Liver (tissue), 9 donors: ENCODE data around the gene TGM4. TPM values are rescaled to one million over a fixed set of nuclear protein-coding genes. Genes with fewer than 3 reads are reported as not detected.

Experiments
- DNase-seq: peaks from one replicate; pipeline ENCODE4 v3.0.0-alpha.2; 2017; ENCODE audit warnings: low spot score
- H3K27ac ChIP-seq, 2 donors: one replicate each; pipeline ENCODE4 v1.7.0; 2013; ENCODE audit warnings: inconsistent platforms in 2 of 2, low read length in 2 of 2, control low read depth in 1 of 2, low read depth in 1 of 2, mild to moderate bottlenecking in 1 of 2
- H3K27me3 ChIP-seq, 4 donors: one replicate each; pipeline versions ENCODE4 v1.6.1 to v1.7.0; 2013; ENCODE audit warnings: low read length in 3 of 4, inconsistent platforms in 1 of 4, mild to moderate bottlenecking in 1 of 4, moderate library complexity in 1 of 4; ENCODE audit not compliant: control insufficient read depth in 4 of 4, insufficient read depth in 4 of 4
- H3K36me3 ChIP-seq, 4 donors: one replicate each; pipeline versions ENCODE4 v1.6.1 to v1.7.0; 2013; ENCODE audit warnings: low read length in 3 of 4, mild to moderate bottlenecking in 3 of 4, low read depth in 1 of 4, moderate library complexity in 1 of 4; ENCODE audit not compliant: control insufficient read depth in 4 of 4, insufficient read depth in 3 of 4
- H3K4me1 ChIP-seq, 4 donors: one replicate each; pipeline versions ENCODE4 v1.6.1 to v1.7.0; 2013; ENCODE audit warnings: low read length in 3 of 4, mild to moderate bottlenecking in 3 of 4, moderate library complexity in 1 of 4; ENCODE audit not compliant: control insufficient read depth in 4 of 4, insufficient read depth in 4 of 4
- H3K4me3 ChIP-seq, 3 donors: one replicate each; pipeline versions ENCODE4 v1.6.1 to v1.7.0; 2013; ENCODE audit warnings: low read length in 3 of 3, control low read depth in 1 of 3, low read depth in 1 of 3, mild to moderate bottlenecking in 1 of 3
- H3K9ac ChIP-seq, 2 donors: one replicate each; pipeline ENCODE4 v1.7.0; 2013; ENCODE audit warnings: low read length in 2 of 2, mild to moderate bottlenecking in 2 of 2, moderate library complexity in 2 of 2, control low read depth in 1 of 2, low read depth in 1 of 2
- H3K9me3 ChIP-seq, 4 donors: one replicate each; pipeline versions ENCODE4 v1.6.1 to v1.7.0; 2013; ENCODE audit warnings: low read length in 3 of 4; ENCODE audit not compliant: control insufficient read depth in 4 of 4
- ATF3 ChIP-seq: IDR thresholded peaks from 2 replicates; pipeline ENCODE4 v1.6.1; 2016; ENCODE audit warnings: antibody characterized with exemption
- EGR1 ChIP-seq, 2 donors: IDR thresholded peaks; 2 replicates each; pipeline ENCODE4 v1.6.1; 2016 to 2018; ENCODE audit warnings: antibody characterized with exemption in 2 of 2, low read depth in 2 of 2
- FOXA1 ChIP-seq: IDR thresholded peaks from 2 replicates; pipeline ENCODE4 v1.6.1; 2016; ENCODE audit warnings: antibody characterized with exemption
- FOXA2 ChIP-seq: IDR thresholded peaks from 2 replicates; pipeline ENCODE4 v1.6.1; 2016; ENCODE audit warnings: antibody characterized with exemption
- GABPA ChIP-seq, 2 donors: IDR thresholded peaks in 1 of 2; conservative IDR thresholded peaks in 1 of 2; 2 replicates each; pipeline ENCODE4 v1.6.1; 2016; ENCODE audit warnings: antibody characterized with exemption in 2 of 2, mild to moderate bottlenecking in 1 of 2, moderate library complexity in 1 of 2
- HNF4A ChIP-seq, 2 donors: conservative IDR thresholded peaks; 2 replicates each; pipeline ENCODE4 v1.6.1; 2016; ENCODE audit warnings: antibody characterized with exemption in 2 of 2, mild to moderate bottlenecking in 2 of 2
- HNF4G ChIP-seq: IDR thresholded peaks from 2 replicates; pipeline ENCODE4 v1.6.1; 2016; ENCODE audit warnings: antibody characterized with exemption
- JUND ChIP-seq, 2 donors: IDR thresholded peaks; 2 replicates each; pipeline ENCODE4 v1.6.1; 2016; ENCODE audit warnings: antibody characterized with exemption in 2 of 2
- RAD21 ChIP-seq, 2 donors: IDR thresholded peaks; 2 replicates each; pipeline ENCODE4 v1.6.1; 2016; ENCODE audit warnings: antibody characterized with exemption in 2 of 2, mild to moderate bottlenecking in 2 of 2
- REST ChIP-seq: IDR thresholded peaks from 2 replicates; pipeline ENCODE4 v1.6.1; 2016; ENCODE audit warnings: antibody characterized with exemption, mild to moderate bottlenecking
- RXRA ChIP-seq, 2 donors: IDR thresholded peaks; 2 replicates each; pipeline ENCODE4 v1.6.1; 2017 to 2018; ENCODE audit warnings: antibody characterized with exemption in 2 of 2, mild to moderate bottlenecking in 1 of 2
- SP1 ChIP-seq: IDR thresholded peaks from 2 replicates; pipeline ENCODE4 v1.6.1; 2018; ENCODE audit warnings: antibody characterized with exemption, mild to moderate bottlenecking
- TAF1 ChIP-seq: conservative IDR thresholded peaks from 2 replicates; pipeline ENCODE4 v1.6.1; 2016; ENCODE audit warnings: antibody characterized with exemption, mild to moderate bottlenecking
- YY1 ChIP-seq: IDR thresholded peaks from 2 replicates; pipeline ENCODE4 v1.6.1; 2016; ENCODE audit warnings: antibody characterized with exemption, mild to moderate bottlenecking
- ZBTB33 ChIP-seq: IDR thresholded peaks from 2 replicates; pipeline ENCODE4 v1.6.1; 2016; ENCODE audit warnings: antibody characterized with exemption
- WGBS: extraction: QIAGEN DNeasy Blood & Tissue Kit; methylation state at CpG from one replicate; pipeline ENCODE4 v1.1.7; 2013; 5-methylcytosine and 5-hydroxymethylcytosine counted together
- polyA plus RNA-seq, 2 donors: library from polyadenylated mRNA; stranded (reverse) in 1 of 2; unstranded in 1 of 2; fragments of 200-250 nt in 1 of 2; fragments of >200 nt in 1 of 2; fragmentation: Nextera tagmentation in 1 of 2; extraction: Ambion mirVana in 1 of 2; gene quantifications; one replicate each; pipeline versions ENCODE4 v1.2.1 to v1.2.3, GENCODE V29; 2013 to 2015
- total RNA-seq, 2 donors: library from RNA; depleted of rRNA; stranded (reverse); fragments of >200 nt; gene quantifications; one replicate each; pipeline ENCODE4 v1.2.3, GENCODE V29; 2014
- TF ChIP-seq, protein P1 (sequence below): IDR thresholded peaks from 2 replicates; pipeline ENCODE4 v1.6.1; 2016; ENCODE audit warnings: antibody characterized with exemption
- TF ChIP-seq, protein P2 (sequence below): fragments of 150-350 bp; IDR thresholded peaks from 2 replicates; pipeline ENCODE4 v1.5.1; 2017; ENCODE audit warnings: improper control_type of control experiment, low read depth, low read length; ENCODE audit not compliant: missing input control
- donor health status: healthy.
- donor health status: healthy.
- donor health status: healthy.
- donor health status: healthy.
- donor health status: healthy.

TGM4 gene
- total and polyA plus RNA-seq, 4 donors, result not detected

DNA sequence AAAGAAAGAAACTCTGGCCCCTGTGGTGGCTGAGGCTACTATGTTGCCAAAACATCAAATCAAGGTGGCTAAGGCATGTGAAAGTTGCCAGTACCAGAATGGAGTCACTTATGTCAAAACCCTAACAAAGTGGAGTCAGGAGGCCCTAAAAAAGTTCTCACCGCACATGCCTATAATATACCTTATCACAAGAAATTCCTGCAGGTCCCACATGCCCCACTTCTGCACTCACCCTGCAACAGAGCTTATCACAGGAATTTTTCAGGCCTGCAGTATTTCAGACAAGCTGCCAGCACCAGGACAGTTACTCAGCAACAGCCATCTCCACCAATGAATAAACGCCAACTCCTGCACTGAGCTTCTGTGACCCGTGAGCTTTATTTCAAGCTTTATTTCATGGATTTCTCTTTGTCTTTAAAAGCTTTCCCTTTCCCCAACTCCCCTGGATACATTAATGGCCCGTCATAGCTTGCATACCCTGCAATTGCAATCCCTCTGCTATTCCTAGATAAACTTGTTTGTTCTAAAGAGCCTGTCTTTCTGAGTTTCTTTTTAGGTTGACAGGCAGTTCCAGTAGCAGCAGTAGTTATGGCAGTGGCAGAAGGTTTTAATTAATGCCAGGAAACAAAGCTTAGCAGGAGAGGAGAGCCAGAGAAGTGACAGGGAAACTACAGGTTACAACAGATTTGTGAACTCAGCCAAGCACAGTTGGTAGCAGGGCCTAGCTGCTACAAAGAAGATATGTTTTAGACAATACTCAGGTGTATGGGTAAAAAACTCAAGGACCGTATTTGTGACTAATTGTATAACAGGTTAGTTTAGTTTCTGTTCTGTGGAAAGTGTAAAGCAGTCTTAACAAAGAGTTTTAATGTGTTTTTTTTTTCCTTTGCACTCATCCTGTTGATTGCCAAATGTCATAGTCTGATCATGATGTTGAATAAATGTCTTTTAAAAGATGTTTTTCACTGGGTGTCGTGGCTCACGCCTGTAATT is 28.6 kb upstream of the TGM4 start:
- H3K4me3 ChIP-seq, result no peak overlapping the region
- no peak overlapping the region for H3K27ac ChIP-seq
- no peaks in the 10 kb centered on the region for H3K36me3 ChIP-seq
- 90% methylated on average over 7 of the region's 7 CpGs for WGBS
- H3K9me3 ChIP-seq, result no peaks in the 10 kb centered on the region
- TF ChIP-seq JUND (IDR thresholded peaks at IDR 0.05) (no peak), REST (no peak), TAF1 (no peak), HNF4G (no peak), EGR1 (IDR thresholded peaks at IDR 0.05; ENCODE audit: low read depth in 2 of 2) (no peak), YY1 (no peak), FOXA2 (no peak), HNF4A (conservative IDR thresholded peaks at IDR 0.05) (no peak), RAD21 (IDR thresholded peaks at IDR 0.05) (no peak), ZBTB33 (no peak), SP1 (no peak), GABPA (IDR thresholded peaks at IDR 0.05 in 1 of 2, conservative IDR thresholded peaks at IDR 0.05 in 1 of 2) (no peak), RXRA (IDR thresholded peaks at IDR 0.05) (no peak), ATF3 (no peak), FOXA1 (no peak)
- TF ChIP-seq, protein P1, sequence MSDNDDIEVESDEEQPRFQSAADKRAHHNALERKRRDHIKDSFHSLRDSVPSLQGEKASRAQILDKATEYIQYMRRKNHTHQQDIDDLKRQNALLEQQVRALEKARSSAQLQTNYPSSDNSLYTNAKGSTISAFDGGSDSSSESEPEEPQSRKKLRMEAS, result no peak
- TF ChIP-seq, protein P2, sequence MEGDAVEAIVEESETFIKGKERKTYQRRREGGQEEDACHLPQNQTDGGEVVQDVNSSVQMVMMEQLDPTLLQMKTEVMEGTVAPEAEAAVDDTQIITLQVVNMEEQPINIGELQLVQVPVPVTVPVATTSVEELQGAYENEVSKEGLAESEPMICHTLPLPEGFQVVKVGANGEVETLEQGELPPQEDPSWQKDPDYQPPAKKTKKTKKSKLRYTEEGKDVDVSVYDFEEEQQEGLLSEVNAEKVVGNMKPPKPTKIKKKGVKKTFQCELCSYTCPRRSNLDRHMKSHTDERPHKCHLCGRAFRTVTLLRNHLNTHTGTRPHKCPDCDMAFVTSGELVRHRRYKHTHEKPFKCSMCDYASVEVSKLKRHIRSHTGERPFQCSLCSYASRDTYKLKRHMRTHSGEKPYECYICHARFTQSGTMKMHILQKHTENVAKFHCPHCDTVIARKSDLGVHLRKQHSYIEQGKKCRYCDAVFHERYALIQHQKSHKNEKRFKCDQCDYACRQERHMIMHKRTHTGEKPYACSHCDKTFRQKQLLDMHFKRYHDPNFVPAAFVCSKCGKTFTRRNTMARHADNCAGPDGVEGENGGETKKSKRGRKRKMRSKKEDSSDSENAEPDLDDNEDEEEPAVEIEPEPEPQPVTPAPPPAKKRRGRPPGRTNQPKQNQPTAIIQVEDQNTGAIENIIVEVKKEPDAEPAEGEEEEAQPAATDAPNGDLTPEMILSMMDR, result no peak
- no peak overlapping the region for H3K9ac ChIP-seq
- no peaks in the 10 kb centered on the region for H3K27me3 ChIP-seq
- no peaks in the 10 kb centered on the region for H3K4me1 ChIP-seq
- no peak for DNase-seq
